HG03575 (cell line): Measurements from ENCODE around the gene RNF32.
"Not testable (repeated sequence)": the region's sequence is repeated elsewhere in the genome, so short reads cannot be mapped to it uniquely, and the experiment has no call there.

Experiments
- ATAC-seq: cut with Tn5 transposase; IDR thresholded peaks from one replicate; pipeline ENCODE4 v1.9.1; 2021; ENCODE audit not compliant: unreplicated experiment, insufficient number of reproducible peaks, low FRiP score; ENCODE audit errors: extremely low read depth

The RNF32 gene

DNA sequence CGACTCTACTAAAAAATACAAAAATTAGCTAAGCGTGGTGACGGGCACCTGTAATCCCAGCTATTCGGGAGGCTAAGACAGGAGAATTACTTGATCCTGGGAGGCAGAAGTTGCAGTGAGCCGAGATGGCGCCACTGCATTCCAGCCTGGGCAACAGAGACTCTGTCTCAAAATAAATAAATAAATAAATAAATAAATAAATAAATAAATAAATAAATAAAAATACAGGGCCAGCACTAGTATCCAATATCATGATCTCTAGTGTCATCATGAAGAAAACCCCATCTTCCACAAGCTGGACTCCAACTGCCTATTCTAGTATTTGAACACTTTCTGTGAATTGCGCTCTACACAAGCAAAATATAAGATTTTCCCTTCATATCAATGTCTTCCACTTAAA lies 3.5 kb upstream of the RNF32 start:
- ATAC-seq, result not testable (repeated sequence)

DNA sequence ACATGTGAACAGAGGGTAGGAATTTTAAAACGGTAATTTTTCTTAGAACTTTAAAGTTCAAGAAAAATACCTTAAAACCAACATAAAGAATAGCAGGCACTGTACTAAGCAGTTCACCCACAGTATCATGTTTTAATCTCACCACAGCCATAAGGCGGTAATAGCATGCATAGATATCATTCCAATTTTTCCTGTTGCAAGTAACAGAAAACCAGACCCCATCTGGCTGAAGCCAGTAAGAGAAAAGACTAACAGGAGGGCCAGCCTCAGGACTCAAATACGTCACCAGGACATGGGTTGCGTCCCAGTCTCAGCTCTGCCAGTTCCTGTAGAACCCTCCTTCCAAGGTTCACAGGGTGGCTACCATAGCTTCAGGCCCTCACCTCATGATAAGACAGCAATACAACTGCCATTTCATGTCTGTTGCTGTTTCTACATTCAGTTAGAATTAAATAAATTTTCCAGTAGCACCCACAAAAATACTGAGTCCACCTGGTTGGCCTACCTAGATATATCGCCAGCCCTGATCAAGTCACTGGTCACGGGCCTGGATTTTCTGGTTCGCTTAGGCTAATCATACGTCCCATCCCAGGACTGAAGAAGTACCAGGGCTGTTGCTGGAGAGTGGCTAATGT lies 2.0 kb upstream of the RNF32 start:
- ATAC-seq, result no peak

DNA sequence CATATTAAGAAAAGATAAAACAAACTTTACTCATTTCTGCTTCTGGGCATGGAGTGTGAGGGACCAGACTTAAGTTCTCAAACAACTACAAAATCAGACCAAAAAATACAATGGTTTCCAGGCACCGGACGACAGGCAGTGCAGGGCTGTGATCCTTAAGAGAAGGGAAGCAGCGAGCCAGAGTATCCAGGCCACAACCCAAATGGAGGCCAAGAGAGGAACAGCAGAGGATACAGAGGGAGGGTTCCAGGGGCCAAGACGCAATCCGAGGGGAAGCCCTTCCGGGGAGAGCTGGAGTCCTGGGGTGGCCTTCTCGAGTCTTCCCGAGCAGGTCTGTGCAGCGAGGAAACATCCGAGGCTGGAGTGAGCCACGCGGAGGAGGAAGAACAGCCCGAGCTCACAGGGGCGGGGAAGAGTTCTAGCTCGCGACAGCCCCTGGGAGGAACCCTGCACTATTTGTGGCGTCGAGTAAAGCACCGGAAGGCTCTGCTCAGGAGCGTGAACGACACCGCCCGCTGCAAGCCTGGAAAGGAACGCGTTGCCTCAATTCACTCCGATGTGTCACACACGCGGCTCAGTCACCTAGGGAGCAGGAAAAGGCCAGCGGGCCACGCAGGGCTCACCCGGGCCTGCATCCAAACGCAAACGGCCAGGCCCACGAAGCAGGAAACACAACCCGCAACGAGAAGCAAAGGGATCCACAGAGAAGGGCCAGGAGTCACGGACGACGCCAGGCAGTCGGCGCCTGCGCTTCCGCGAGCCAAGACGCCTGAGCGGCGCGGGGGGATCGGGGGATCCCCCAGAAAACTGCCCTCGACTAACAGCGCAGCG lies 933 bp upstream of the RNF32 start:
- ATAC-seq, result no peak

- ATAC-seq, result peak; percentile 15
Observed at GRCh38 chr7:156640949-156641485, 443 bp downstream of the RNF32 start.

DNA sequence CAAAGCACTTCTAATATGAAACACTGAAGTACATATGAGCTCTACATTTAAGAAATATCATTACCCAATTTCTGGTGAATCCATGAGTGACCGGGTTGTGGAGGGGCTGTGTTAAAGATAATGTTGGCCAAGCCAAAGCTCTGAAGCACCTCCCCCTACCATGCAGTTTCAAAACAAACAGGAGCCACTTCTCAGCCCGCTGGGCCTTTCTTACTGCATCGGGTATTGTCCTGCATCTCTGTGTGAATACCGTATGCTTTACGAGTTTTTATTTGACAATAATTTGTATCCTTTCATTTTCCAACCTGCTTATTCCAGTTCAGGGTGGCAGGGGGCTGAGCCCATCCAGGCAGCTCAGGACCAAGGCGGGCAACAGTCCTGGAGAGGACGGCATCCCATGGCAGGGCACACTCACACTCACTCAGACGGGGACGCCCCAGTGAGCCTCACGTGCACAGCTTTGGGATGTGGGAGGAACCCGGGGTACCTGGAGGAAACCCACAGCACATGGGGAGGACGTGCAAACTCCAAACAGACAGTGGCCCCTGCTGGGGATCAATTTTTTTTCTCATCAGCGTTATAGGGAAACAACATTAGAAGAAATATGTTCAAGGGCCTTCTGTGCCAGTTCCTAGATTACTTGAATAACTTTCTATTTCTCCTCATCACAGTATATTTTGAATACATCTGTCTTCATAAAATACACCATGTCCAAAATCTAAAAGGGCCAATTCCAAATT lies 1.9 kb downstream of the RNF32 start:
- no peak for ATAC-seq

GRCh38 chr7:156647330-156647729 lies 6.8 kb downstream of the RNF32 start:
- not testable (repeated sequence) for ATAC-seq

DNA sequence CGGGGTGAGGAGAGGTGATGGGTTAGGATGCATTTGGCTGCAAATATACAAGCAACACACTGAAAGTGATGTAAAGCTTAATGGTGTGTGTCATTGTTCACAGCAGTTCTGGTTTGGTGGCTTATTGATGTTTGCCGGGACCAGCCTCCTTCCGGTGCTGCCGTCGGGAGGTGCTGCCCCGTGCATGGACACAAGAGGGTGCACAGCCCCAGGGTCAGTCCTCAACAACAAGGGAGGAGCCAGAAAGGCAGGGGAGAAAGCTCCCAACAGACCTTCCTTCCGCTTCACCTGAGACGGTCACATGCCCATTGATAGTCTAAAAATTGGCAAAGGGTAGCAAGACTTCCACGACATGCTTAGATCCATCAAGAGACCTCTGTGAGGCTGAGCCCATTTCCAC lies 9.5 kb downstream of the RNF32 start:
- no peak for ATAC-seq

DNA sequence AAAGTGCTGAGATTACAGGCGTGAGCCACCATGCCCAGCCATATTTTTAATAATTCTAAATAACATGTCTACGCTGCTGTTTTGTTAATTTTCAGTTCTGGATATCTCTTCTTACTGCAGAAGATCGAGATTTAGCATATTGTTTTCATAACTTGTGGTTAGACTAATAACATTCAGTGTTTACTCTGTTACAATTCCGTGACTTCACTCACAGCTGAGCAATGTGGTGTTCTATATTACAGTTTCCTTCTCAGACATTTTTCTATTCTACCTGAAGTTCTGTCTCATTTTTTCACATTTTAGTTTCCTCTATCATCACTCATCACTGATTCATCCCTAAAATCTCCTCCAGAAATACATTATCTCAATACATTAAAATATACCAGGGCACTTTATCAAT lies 10.9 kb downstream of the RNF32 start:
- ATAC-seq, result no peak

GRCh38 chr7:156652886-156653568 lies 12.5 kb downstream of the RNF32 start:
- ATAC-seq, result no peak

GRCh38 chr7:156654511-156655234 lies 14.1 kb downstream of the RNF32 start:
- ATAC-seq, result no peak

- ATAC-seq, result no peak
Observed at GRCh38 chr7:156655251-156655650, 14.7 kb downstream of the RNF32 start.

- no peak for ATAC-seq
Observed at GRCh38 chr7:156655983-156656382, 15.4 kb downstream of the RNF32 start.

DNA sequence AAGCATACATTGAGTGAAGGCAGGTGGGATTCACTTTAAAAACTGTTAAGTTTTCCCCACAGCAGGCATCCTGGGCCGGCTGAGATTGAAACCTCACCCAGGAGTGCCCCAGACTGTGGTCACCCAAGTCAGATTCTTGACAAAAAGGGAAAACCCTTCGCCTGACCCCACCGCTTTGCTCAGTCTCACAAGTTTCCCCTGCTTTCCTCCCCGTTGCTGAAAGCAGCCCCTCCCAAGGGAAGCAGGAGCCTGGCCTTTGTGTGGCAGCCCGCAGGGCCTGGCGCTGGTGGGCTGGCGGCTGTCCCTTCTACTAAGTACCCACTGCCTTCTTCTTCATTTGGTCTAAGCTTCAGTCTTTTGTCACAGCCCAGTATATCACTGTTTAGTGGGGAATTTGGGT lies 16.0 kb downstream of the RNF32 start:
- ATAC-seq, result no peak

- ATAC-seq, result no peak
Observed at GRCh38 chr7:156657681-156658080, 17.1 kb downstream of the RNF32 start.

DNA sequence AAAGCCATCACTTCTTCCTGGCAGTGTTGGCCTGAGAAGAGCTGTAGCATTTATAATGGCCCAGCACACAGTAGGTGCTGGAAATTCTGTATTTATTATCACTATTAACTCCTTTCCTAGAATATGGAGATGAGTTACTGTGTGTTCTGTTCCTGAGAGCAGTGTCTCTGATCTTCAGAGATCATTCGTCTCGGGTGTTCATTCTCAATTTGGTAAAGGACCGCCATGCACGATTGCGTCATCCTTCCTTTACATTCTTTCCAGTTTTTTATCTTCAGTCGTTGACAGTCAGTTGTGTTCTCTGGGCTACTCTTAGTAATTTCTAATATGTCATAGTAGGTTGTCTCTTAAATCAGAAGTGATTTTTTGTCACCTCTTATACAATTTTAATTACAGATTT lies 18.6 kb downstream of the RNF32 start:
- no peak for ATAC-seq

GRCh38 chr7:156659961-156660360 lies 19.4 kb downstream of the RNF32 start:
- ATAC-seq, result no peak

- ATAC-seq, result no peak
Observed at GRCh38 chr7:156661637-156662036, 21.1 kb downstream of the RNF32 start.

DNA sequence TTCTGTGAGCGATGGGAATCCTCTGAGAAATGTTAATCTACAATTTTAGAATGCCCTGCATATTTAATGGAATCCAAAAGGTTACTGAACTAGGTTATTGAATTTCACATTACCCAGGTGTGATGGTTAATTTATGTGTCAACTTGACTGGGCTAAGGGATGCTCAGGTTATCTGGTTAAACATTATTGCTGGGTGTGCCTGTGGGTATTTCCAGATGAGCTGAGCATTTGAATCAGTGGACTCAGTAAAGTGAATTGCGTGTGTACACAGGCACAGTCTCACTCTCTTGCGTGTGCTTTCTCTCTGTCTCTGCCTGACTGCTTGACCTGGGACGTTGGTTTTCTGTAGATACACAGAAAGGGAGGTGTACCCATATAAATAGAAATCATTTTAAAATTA lies 21.7 kb downstream of the RNF32 start:
- no peak for ATAC-seq

GRCh38 chr7:156665101-156665500 lies 24.5 kb downstream of the RNF32 start:
- no peak for ATAC-seq
